Dermis blood vessel endothelial cell (primary cell): Measurements from ENCODE around the gene ATP6V0A1. TPM values are rescaled to one million over a fixed set of nuclear protein-coding genes. Genes with fewer than 3 reads are reported as not detected.
"Not testable (repeated sequence)": the region's sequence is repeated elsewhere in the genome, so short reads cannot be mapped to it uniquely, and the experiment has no call there.

Source experiments
- DNase-seq: peaks from one replicate; pipeline ENCODE4 v3.0.0; 2010
- total RNA-seq: library from RNA; depleted of rRNA; stranded (reverse); fragments of >200 nt; gene quantifications from 2 replicates; pipeline ENCODE4 v1.2.3, GENCODE V29; 2014

ATP6V0A1 gene
- total RNA-seq, 1 donor from 2014 or later = 27.9 TPM

DNA sequence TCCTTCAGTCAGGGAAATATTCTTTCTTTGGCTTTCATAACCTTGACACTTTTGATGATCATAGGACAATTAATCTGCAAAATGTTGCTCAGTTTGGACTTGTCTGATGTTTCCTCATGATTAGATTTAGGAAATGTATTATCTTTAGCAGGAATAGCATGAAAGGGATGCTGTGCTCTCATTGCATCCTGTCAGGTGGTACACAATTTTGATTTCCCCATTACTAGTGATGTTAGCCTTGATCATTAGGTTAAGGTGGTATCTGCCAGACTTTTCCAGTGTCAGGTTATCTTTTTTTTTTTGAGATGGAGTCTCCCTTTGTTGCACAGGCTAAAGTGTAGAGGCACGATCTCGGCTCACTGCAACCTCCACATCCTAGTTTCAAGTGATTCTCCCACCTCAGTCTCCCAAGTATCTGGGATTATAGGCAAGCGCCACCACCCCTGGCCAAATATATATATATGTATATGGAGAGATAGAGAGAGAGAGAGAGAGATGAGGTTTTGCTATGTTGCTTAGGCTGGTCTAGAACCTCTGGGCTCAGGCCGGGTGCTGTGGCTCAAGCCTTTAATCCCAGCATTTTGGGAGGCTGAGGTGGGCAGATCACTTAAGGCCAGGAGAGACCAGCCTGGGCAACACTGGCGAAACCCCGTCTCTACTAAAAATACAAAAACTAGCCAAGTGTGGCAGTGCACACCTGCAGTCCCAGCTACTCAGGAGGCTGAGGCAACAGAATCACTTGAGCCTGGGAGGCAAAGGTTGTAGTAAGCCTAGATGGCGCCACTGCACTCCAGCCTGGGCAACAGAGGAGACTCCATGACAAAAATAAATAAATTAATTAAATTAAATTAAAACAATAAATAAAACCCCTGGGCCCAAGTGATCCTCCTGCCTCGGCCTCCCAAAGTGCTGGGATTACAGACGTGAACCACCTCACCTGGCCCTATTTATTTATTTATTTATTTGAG, 19.8 kb upstream of the ATP6V0A1 start:
- DNase-seq = peak; percentile 71

DNA sequence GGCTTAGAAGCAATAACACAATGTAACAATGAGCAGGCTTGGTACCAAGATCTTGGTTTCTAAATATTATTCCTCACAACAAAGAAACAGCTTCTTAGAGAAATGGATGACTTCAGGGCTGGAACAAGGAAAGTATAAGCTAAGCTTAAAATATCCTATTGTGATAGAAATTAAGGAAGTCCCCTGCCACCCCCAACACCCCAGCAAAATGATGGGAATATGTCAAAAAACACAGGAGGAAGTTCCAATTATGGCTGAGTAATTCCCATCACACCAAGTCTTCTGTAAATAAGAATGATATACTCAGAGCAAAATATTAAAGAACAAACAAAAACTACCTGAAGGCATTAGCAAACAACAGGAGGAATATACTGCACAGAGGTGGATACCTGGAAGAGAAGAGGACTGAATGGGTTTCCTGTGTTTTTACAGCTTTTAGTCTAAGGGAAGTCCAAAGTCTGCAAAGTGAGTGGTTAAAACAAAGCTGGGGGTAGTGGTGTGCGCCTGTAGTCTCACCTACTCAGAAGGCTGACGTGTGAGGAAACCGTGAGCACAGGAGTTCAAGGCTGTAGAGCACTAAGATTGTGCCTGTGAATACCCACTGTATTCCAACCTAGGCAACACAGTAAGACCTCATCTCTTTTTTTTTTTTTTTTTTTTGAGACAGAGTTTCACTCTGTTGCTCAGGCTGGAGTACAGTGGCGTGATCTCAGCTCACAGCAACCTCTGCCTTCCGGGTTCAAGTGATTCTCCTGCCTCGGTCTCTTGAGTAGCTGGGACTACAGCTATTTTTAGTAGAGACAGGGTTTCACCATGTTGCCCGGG, 17.1 kb upstream of the ATP6V0A1 start:
- peak; percentile 43 for DNase-seq

DNA sequence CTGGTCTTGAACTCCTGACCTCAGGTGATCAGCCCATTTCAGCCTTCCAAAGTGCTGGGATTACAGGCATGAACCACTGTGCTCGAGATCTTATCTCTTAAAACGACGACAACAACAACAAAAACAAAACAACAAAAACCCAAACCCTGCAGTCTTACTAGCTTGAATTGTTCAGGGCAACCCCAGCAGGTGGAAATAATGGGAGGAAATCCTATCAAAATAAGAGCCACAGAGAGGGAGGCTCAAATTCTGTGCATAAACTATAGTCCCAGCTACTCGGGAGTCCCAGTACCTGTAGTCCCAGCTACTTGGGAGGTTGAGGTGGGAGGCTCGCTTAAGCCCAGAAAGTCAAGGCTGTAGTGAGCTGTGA, 16.5 kb upstream of the ATP6V0A1 start:
- peak; percentile 62 for DNase-seq

DNA sequence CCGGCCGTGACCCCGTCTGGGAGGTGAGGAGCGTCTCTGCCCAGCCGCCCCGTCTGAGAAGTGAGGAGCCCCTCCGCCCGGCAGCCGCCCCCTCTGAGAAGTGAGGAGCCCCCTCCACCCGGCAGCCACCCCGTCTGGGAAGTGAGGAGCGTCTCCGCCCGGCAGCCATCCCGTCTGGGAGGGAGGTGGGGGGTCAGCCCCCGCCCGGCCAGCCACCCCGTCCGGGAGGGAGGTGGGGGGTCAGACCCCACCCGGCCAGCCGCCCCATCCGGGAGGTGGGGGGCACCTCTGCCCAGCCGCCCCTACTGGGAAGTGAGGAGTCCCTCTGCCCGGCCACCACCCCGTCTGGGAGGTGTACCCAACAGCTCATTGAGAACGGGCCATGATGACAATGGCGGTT, 9.5 kb upstream of the ATP6V0A1 start:
- not testable (repeated sequence) for DNase-seq

DNA sequence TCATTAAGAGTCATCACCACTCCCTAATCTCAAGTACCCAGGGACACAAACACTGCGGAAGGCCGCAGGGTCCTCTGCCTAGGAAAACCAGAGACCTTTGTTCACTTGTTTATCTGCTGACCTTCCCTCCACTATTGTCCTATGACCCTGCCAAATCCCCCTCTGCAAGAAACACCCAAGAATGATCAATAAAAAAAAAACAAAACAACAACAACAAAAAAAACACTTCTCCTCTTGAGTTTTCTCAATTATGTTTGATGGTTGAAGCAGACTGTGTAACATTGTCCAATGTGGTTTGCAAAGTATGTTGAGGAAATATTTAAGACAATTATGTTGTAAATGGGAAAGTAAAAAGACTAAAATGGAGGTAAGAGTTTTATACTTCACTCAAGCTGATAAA, 8.8 kb upstream of the ATP6V0A1 start:
- not testable (repeated sequence) for DNase-seq

GRCh38 chr17:42451270-42451669, 7.4 kb upstream of the ATP6V0A1 start:
- not testable (repeated sequence) for DNase-seq

- DNase-seq = no peak
Measured at GRCh38 chr17:42453439-42453838, 5.2 kb upstream of the ATP6V0A1 start.

DNA sequence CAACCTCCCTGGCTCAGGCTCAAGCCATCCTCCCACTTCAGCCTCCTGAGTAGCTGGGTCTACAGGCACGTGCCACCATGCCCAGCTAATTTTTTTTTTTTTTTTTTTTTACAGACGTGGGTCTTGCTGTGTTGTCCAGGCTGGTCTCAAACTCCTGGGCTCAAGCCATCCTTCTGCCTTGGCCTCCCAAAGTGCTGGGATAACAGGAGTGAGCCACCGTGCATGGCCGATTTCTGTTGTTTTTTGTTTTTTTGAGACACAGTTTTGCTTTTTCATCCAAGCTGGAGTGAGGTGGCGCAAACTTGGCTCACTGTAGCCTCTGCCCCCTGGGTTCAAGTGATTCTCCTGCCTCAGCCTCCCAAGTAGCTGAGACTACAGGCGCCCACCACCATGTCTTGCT, 3.7 kb upstream of the ATP6V0A1 start:
- DNase-seq = not testable (repeated sequence)

DNA sequence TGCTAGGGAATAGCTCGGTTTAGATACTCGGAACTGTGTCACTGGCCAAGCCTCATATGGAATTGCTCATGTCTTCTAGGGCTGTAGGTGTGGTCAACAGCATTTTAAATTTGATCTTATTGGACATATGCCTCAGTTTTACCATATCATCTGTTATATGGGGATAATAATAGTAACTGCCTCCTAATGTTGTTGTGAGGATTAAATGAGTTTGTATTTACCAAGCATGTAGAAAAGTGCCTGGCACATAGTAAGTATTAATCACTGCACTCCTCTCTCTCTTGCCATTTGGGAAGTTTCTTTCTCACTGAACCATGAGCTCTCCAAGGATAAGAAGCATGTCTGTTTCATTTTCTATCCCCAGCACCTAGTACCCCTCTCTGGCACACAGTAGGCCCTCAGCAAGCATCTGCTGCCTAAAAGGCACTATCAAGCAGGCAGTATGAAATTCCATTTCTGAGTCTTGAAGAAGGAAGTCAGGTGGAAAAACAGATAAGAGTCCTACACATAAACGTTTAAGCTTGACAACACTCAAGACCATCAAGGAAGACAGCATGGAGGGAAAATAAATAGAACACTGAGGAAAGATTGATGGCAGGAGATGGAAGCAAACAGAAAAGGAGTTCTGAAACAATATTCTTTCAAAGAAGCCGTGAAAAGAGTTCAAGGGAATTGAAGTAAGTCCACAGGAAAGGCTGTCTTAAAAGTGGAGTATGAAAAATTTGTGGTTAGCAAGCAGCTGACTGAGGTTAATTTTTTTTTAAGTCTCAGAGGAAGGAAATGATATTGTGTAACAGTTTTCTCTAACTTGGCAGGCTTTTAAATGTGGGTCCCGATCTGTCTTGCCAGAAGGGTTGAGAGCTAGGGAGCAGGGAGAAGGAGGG, 2.2 kb upstream of the ATP6V0A1 start:
- peak; percentile 72 for DNase-seq

- DNase-seq = peak; percentile 28
Measured at GRCh38 chr17:42457107-42457792, 1.4 kb upstream of the ATP6V0A1 start.

DNA sequence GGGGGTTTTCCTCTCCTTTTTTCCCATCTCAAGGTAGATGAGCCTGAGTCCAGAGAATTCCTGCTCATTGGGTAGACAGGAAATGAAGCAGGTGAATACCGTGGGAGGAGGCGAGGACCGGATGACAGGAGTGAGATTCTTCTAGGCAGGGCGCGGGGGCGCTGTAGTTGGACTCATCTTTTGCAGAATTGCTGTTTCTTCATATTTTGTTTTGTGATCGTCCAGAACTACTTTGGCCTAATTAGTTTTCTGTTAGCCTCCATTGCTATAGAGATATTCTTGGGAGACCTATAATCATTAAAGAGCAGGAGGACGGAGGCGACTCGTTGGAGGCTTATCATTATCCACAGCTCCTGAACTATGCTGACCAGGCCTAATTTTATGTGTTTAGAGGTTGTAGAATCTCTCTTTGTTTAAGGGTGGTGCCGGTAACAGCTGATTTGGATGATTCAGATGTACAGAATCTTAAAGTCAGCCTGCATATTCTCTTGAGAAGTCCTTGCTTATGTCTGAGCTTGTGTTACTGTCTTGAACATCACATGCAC, 650 bp downstream of the ATP6V0A1 start:
- peak; percentile 41 for DNase-seq

- peak; percentile 67 for DNase-seq
Measured at GRCh38 chr17:42459801-42460281, 1.2 kb downstream of the ATP6V0A1 start.

DNA sequence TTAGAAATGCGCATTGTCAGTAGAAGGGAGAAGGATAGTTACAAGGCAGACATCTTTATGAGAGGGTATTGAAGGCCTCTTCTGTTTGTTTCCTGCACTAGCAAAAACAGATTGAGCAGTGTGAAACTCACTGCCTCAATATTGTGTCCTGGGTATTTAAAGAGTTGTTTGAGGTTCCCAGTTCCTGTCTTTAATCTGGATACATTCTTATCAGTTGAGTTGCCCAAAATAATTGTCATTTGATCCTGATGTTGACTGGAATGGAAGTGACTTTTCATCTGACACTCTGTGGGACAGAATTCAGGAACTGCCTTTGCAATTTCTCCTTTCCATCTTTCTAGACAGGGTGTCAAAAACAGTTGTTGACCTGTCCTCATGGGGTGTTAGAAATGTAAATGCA, 1.7 kb downstream of the ATP6V0A1 start:
- DNase-seq = no peak

DNA sequence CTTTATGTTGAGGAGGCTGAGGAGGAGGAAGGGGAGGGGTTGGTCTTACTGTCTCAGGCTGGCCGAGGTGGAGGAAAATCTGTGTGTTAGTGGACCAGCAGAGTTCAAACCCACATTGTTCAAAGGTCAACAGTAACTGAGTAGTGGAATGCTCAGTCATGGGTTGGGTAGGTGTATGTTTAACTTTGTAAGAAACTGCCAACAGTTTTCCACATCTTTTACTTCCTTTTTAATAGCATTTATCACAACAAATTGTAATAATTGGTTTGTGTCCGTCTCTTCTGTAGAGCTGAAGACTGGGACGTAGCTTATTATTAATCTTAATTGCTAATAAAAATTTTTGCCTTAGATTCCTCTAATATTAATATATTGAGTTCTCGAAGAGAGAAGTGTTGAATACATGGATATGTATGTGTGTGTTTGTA, 5.3 kb downstream of the ATP6V0A1 start:
- no peak for DNase-seq

DNA sequence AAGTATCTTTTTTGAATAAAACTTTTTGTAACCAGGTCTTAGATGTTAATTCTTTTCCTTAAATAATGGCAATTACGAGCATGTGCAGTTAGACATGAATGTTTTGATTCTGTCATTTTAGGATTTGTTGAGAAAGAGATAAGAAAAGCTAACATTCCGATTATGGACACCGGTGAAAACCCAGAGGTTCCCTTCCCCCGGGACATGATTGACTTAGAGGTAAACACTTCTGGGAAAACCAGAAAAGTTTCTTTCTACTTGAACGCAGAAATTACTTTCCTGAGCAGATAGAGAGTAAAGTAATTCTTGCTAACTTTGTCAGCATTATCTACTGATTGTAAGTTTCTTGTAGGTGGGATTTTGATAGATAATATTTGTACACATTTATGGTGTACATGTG, 9.2 kb downstream of the ATP6V0A1 start:
- no peak for DNase-seq

DNA sequence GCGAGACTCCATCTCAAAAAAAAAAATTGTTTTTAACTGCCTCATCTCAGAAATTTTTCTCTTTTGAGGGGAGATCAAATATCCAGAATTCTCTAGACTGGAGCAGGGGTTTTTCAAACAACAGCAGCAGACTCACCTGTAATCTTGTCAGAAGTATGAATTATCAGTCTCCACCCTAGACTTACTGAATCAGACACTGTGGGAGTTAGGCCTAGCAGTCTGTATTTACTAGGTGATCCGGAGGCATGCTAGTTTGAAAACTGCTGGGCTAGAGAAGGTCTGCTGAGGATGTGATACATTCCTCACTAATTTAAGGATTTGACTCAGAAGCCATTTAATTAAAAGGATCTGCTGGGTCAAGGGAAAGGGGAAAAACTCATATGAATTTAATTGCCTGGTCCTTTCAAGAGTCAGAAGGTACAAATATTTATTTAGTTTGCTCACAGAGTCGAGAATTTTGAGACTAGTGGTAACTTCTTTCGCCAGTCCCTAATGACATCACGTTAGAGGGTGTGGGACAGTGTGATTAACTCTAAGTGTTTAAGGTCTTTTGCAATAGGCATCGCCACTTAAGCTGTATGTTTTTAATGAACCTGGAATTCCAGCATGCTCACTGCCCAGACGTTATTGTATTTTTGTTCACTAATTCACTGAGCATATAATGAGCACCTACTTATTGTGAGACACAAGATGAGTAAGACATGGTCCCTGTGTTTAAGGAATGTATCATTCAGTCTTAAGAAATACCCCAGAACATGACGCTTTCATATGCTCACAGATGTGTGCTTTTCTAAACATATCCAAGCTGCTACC, 14.2 kb downstream of the ATP6V0A1 start:
- peak; percentile 7 for DNase-seq

- DNase-seq = no peak
Measured at GRCh38 chr17:42474276-42474675, 15.6 kb downstream of the ATP6V0A1 start.

DNA sequence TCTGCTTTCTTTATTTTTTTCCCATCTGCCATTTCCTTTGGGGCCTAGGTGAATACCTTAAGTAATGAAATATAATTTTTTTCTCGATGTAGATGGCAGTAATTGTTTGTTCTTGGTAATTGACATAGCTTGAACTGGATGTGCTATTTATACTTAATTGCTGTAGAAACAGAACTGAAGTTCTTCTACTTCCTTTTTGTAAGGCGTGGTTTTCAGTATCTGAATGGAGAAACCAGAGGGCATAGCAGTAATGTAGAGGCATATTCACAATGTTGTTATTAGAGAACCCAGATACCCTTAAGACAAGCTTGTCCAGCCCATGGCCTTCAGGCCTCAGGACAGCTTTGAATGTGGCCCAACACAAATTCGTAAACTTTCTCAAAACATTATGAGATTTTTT, 16.4 kb downstream of the ATP6V0A1 start:
- DNase-seq = no peak

- no peak for DNase-seq
Measured at GRCh38 chr17:42475835-42476234, 17.2 kb downstream of the ATP6V0A1 start.

GRCh38 chr17:42476411-42476810, 17.7 kb downstream of the ATP6V0A1 start:
- DNase-seq = no peak
